GM12892 (cell line): ENCODE results near the gene INHBC.

Source experiments
- POLR2A ChIP-seq: IDR thresholded peaks from 2 replicates; pipeline ENCODE4 v1.6.1; 2011; ENCODE audit warnings: low read depth, low read length, control low read depth
- POLR2AphosphoS5 ChIP-seq: IDR thresholded peaks from 2 replicates; pipeline ENCODE4 v1.6.1; 2011; ENCODE audit warnings: low read depth, low read length, control low read depth
- TAF1 ChIP-seq: IDR thresholded peaks from 2 replicates; pipeline ENCODE4 v1.6.1; 2011; ENCODE audit warnings: low read depth, mild to moderate bottlenecking, control low read depth, low read length, borderline replicate concordance

GRCh38 chr12:57477710-57478681 is 43.4 kb downstream of the INHBC start:
- peak; percentile 78 for TF ChIP-seq POLR2AphosphoS5
- peak; percentile 58; the same call in 1 of the 2 replicates for TF ChIP-seq POLR2A
- no peak for TF ChIP-seq TAF1
